ENCODE measurements around the gene CHRM5.

DNA sequence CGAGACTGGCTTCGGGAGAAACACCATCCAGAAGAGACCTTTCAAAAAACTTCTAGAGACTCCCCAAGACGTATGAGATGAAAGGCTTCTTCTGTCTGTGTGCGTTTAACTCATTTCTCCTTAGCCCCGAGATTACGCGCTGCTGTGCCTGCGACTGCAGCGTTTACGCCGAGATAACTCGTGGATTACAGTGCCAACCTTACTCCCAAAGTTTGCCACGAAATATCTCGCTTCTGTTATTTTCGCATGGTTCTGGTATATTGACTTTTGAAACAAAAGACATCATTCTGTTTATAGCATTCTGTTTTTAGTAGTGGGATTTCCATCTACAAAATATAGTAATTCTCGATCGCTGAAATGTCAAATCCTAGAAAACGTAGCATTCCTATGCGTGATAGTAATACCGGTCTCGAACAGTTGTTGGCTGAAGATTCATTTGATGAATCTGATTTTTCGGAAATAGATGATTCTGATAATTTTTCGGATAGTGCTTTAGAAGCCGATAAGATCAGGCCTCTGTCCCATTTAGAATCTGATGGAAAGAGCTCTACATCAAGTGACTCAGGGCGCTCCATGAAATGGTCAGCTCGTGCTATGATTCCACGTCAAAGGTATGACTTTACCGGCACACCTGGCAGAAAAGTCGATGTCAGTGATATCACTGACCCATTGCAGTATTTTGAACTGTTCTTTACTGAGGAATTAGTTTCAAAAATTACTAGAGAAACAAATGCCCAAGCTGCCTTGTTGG, 134.1 kb downstream of the CHRM5 start:
- TF ChIP-seq, protein P1, sequence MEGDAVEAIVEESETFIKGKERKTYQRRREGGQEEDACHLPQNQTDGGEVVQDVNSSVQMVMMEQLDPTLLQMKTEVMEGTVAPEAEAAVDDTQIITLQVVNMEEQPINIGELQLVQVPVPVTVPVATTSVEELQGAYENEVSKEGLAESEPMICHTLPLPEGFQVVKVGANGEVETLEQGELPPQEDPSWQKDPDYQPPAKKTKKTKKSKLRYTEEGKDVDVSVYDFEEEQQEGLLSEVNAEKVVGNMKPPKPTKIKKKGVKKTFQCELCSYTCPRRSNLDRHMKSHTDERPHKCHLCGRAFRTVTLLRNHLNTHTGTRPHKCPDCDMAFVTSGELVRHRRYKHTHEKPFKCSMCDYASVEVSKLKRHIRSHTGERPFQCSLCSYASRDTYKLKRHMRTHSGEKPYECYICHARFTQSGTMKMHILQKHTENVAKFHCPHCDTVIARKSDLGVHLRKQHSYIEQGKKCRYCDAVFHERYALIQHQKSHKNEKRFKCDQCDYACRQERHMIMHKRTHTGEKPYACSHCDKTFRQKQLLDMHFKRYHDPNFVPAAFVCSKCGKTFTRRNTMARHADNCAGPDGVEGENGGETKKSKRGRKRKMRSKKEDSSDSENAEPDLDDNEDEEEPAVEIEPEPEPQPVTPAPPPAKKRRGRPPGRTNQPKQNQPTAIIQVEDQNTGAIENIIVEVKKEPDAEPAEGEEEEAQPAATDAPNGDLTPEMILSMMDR (IDR thresholded peaks at IDR 0.05 in 2 of 3, conservative IDR thresholded peaks at IDR 0.05 in 1 of 3; ENCODE audit: borderline replicate concordance in 1 of 3, insufficient read depth in 1 of 3, low read depth in 2 of 3, low read length in 2 of 3), result no peak
- TF ChIP-seq EZH2 (IDR thresholded peaks at IDR 0.05) (no peak), YY1 (IDR thresholded peaks at IDR 0.05; ENCODE audit: extremely low read depth, insufficient replicate concordance, low read depth, low read length) (no peak), RAD21 (IDR thresholded peaks at IDR 0.05; ENCODE audit: low read depth) (no peak), POLR2A (IDR thresholded peaks at IDR 0.05; ENCODE audit: borderline replicate concordance, extremely low read depth, insufficient read depth, insufficient read length) (no peak), ZNF274 (IDR thresholded peaks at IDR 0.05; ENCODE audit: low read depth, low read length) (no peak), POLR2AphosphoS5 (IDR thresholded peaks at IDR 0.05; ENCODE audit: low read depth, low read length) (no peak), ZFX (IDR thresholded peaks at IDR 0.05) (no peak), ELF1 (IDR thresholded peaks at IDR 0.05; ENCODE audit: borderline replicate concordance, low read depth) (no peak), EZH2phosphoT487 (IDR thresholded peaks at IDR 0.05; ENCODE audit: borderline replicate concordance) (no peak), SIN3A (IDR thresholded peaks at IDR 0.05; ENCODE audit: low read depth) (no peak), SP1 (IDR thresholded peaks at IDR 0.05; ENCODE audit: low read depth) (no peak)
- TF ChIP-seq, protein P2, sequence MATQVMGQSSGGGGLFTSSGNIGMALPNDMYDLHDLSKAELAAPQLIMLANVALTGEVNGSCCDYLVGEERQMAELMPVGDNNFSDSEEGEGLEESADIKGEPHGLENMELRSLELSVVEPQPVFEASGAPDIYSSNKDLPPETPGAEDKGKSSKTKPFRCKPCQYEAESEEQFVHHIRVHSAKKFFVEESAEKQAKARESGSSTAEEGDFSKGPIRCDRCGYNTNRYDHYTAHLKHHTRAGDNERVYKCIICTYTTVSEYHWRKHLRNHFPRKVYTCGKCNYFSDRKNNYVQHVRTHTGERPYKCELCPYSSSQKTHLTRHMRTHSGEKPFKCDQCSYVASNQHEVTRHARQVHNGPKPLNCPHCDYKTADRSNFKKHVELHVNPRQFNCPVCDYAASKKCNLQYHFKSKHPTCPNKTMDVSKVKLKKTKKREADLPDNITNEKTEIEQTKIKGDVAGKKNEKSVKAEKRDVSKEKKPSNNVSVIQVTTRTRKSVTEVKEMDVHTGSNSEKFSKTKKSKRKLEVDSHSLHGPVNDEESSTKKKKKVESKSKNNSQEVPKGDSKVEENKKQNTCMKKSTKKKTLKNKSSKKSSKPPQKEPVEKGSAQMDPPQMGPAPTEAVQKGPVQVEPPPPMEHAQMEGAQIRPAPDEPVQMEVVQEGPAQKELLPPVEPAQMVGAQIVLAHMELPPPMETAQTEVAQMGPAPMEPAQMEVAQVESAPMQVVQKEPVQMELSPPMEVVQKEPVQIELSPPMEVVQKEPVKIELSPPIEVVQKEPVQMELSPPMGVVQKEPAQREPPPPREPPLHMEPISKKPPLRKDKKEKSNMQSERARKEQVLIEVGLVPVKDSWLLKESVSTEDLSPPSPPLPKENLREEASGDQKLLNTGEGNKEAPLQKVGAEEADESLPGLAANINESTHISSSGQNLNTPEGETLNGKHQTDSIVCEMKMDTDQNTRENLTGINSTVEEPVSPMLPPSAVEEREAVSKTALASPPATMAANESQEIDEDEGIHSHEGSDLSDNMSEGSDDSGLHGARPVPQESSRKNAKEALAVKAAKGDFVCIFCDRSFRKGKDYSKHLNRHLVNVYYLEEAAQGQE (IDR thresholded peaks at IDR 0.05; ENCODE audit: low read depth), result no peak
- TF ChIP-seq, protein P3, sequence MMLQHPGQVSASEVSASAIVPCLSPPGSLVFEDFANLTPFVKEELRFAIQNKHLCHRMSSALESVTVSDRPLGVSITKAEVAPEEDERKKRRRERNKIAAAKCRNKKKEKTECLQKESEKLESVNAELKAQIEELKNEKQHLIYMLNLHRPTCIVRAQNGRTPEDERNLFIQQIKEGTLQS (IDR thresholded peaks at IDR 0.05), result no peak
